Loucy (cell line): ENCODE measurements around the gene MAP7D1.

ENCODE experiments used
- EZH2phosphoT487 ChIP-seq: fragments of 200-600 bp; IDR thresholded peaks from 2 replicates; pipeline ENCODE4 v1.6.1; 2018; ENCODE audit warnings: antibody characterized with exemption, mild to moderate bottlenecking, moderate library complexity, borderline replicate concordance
- TF ChIP-seq, protein P1 (sequence below): fragments of 200-600 bp; sonication (generic); conservative IDR thresholded peaks from 2 replicates; pipeline ENCODE4 v1.5.1; 2014; ENCODE audit warnings: mild to moderate bottlenecking, antibody characterized with exemption, low read length

DNA sequence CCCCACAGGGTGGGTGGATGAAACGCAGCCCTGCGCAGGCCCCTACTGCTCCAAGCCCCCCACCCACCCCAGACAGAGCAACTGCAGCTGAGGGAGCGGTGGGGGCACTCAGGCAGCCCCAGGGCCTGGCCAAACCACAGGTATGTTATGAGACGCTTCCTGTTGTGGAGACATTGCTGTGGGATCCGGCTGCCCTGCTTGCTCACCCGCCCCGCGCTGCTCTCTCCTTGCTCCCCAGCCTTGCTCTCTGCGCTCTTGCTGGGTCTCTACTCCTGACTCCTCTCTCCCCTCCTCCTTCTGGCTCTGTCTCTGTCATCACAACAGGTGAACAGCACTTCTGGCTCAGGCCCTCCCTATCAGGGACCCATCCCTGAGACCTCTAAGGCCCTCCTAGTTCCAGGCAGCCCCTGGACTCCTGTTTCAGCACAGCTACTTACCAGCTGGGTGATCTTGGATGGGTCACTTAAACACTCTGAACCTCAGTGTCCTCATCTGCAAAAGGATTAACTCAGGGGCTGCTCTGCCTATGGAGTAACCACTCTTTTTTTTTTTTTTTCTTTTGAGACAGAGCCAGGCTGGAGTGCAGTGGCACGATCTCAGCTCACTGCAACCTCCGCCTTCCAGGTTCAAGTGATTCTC is 46.8 kb upstream of the MAP7D1 start:
- TF ChIP-seq, protein P1, sequence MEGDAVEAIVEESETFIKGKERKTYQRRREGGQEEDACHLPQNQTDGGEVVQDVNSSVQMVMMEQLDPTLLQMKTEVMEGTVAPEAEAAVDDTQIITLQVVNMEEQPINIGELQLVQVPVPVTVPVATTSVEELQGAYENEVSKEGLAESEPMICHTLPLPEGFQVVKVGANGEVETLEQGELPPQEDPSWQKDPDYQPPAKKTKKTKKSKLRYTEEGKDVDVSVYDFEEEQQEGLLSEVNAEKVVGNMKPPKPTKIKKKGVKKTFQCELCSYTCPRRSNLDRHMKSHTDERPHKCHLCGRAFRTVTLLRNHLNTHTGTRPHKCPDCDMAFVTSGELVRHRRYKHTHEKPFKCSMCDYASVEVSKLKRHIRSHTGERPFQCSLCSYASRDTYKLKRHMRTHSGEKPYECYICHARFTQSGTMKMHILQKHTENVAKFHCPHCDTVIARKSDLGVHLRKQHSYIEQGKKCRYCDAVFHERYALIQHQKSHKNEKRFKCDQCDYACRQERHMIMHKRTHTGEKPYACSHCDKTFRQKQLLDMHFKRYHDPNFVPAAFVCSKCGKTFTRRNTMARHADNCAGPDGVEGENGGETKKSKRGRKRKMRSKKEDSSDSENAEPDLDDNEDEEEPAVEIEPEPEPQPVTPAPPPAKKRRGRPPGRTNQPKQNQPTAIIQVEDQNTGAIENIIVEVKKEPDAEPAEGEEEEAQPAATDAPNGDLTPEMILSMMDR, result no peak
- TF ChIP-seq EZH2phosphoT487, result no peak
